AG10803 (cell line): ENCODE data around the gene RPL38.

Experiments
- DNase-seq: peaks from one replicate; pipeline ENCODE4 v3.0.0; 2010; ENCODE audit warnings: low read depth
- H3K4me3 ChIP-seq: 2 replicates; pipeline ENCODE4 v1.5.1; 2011; ENCODE audit warnings: mild to moderate bottlenecking, low read length, control low read depth
- CTCF ChIP-seq: conservative IDR thresholded peaks from 2 replicates; pipeline ENCODE4 v1.5.1; 2011; ENCODE audit warnings: mild to moderate bottlenecking, low read length, control low read depth, inconsistent platforms

Gene RPL38

GRCh38 chr17:74218436-74218835, 15.0 kb downstream of the RPL38 start:
- TF ChIP-seq CTCF, result no peak

GRCh38 chr17:74219576-74220133, 16.2 kb downstream of the RPL38 start:
- no peak for TF ChIP-seq CTCF
- DNase-seq, result no peak
- H3K4me3 ChIP-seq, result no peak overlapping the region

More at GRCh38 chr17:74218436-74218835, 15.0 kb downstream of the RPL38 start:
- H3K4me3 ChIP-seq, result no peak overlapping the region
- DNase-seq, result peak; percentile 29

GRCh38 chr17:74220219-74220618, 16.7 kb downstream of the RPL38 start:
- TF ChIP-seq CTCF, result no peak
- no peak overlapping the region for H3K4me3 ChIP-seq
- no peak for DNase-seq

- no peak for TF ChIP-seq CTCF
- DNase-seq, result no peak
- H3K4me3 ChIP-seq, result no peak overlapping the region
Measured at GRCh38 chr17:74220946-74221818, 17.7 kb downstream of the RPL38 start.

- H3K4me3 ChIP-seq, result no peak overlapping the region
- DNase-seq, result no peak
- no peak for TF ChIP-seq CTCF
Measured at GRCh38 chr17:74222399-74222798, 18.9 kb downstream of the RPL38 start.

GRCh38 chr17:74223901-74224300, 20.4 kb downstream of the RPL38 start:
- TF ChIP-seq CTCF, result no peak
- DNase-seq, result no peak
- no peak overlapping the region for H3K4me3 ChIP-seq
